ENCODE results near the gene IFIT5. TPM values are rescaled to one million over a fixed set of nuclear protein-coding genes. Genes with fewer than 3 reads are reported as not detected.

The IFIT5 gene
- total RNA-seq, 6 donors from 2014 or later = 6.5 to 30.8 (median 20.6) TPM

GRCh38 chr10:89371079-89371478, 43.3 kb upstream of the IFIT5 start:
- H3K4me1 ChIP-seq = peaks cover 23 to 35% (median 31%) of the 10 kb centered on the region in 4 donors
- H3K9me3 ChIP-seq = no peaks in the 10 kb centered on the region
- H3K27me3 ChIP-seq = no peaks in the 10 kb centered on the region
- TF ChIP-seq POLR2A (IDR thresholded peaks at IDR 0.05) (no peak), POLR2AphosphoS5 (IDR thresholded peaks at IDR 0.05) (no peak), EP300 (IDR thresholded peaks at IDR 0.05) (no peak), CTCF (IDR thresholded peaks at IDR 0.05) (no peak)
- DNase-seq = no peak
- no peak for ATAC-seq (ENCODE audit: low FRiP score in 2 of 2)
- H3K4me3 ChIP-seq = no peak overlapping the region
- no peaks in the 10 kb centered on the region for H3K36me3 ChIP-seq
- H3K27ac ChIP-seq = no peak overlapping the region

DNA sequence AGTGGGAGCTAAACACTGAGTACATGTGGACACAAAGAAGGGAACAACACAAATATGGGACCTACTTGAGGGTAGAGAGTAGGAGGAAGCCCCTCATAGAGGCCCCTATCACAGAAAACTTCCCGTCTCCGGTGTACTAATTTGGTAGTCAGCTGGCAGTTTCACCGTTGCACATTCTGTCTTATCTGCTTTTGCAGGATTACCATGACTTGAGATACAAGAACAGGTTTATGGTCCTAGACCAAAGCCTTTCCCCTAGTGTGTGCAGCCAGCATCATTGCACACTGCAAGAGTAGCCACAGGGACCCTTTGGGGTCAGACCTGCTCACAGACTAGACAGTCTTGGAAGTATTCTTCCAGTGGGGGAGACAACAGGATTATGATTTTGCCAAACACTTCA, 42.4 kb upstream of the IFIT5 start:
- Histone ChIP-seq H3K27ac (no peak overlapping the region), H3K4me1 (peaks cover 23 to 35% (median 31%) of the 10 kb centered on the region in 4 donors), H3K27me3 (no peaks in the 10 kb centered on the region), H3K4me3 (no peak overlapping the region), H3K9me3 (no peaks in the 10 kb centered on the region), H3K36me3 (no peaks in the 10 kb centered on the region)
- WGBS, 2 donors = 83 to 85% methylated on average over 3 of the region's 3 CpGs
- no peak for TF ChIP-seq POLR2A (IDR thresholded peaks at IDR 0.05)
- TF ChIP-seq CTCF (IDR thresholded peaks at IDR 0.05) = no peak
- TF ChIP-seq EP300 (IDR thresholded peaks at IDR 0.05) = no peak
- no peak for TF ChIP-seq POLR2AphosphoS5 (IDR thresholded peaks at IDR 0.05)
- DNase-seq = no peak
- no peak for ATAC-seq (ENCODE audit: low FRiP score in 2 of 2)

- TF ChIP-seq POLR2A (IDR thresholded peaks at IDR 0.05) = peak in 1 of 4 donors; percentile 20
- TF ChIP-seq EP300 (IDR thresholded peaks at IDR 0.05) = peak in 1 of 4 donors; percentile 82
- TF ChIP-seq CTCF (IDR thresholded peaks at IDR 0.05) = peak in 2 of 6 experiments; percentile 6 to 10
- peak; percentile 81 to 88 for TF ChIP-seq POLR2AphosphoS5 (IDR thresholded peaks at IDR 0.05)
- Histone ChIP-seq H3K27ac (peak overlapping the region; percentile 72 to 86 (median 82)), H3K4me3 (no peak overlapping the region)
These were observed 40.3 kb upstream of the IFIT5 start for GRCh38 chr10:89373916-89374711.

DNA sequence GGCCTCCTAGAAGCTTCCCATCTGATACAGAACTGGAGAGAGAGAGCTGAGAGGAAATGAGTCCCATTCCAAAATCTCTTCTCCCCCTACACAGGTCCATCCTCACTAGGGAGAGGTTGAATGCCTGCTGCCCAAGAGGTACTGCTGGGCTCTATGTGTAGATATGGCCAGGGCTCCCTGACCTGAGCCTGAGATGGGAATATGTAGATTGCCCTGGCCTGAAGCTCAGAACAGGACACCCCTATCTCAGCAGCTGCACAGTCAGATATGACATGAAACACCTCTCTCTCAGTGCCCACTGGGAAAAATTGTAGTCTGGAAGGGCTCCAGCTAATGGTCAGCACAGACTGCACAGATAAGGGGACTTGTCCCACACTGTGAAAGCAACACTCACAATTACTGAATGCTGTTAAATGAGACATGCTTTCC, 39.6 kb upstream of the IFIT5 start:
- peak; percentile 7 to 12 for ATAC-seq (ENCODE audit: low FRiP score in 2 of 2)
- H3K36me3 ChIP-seq = no peaks in the 10 kb centered on the region
- peak overlapping the region; percentile 72 to 86 (median 82) for H3K27ac ChIP-seq
- H3K4me3 ChIP-seq = no peak overlapping the region
- DNase-seq = no peak
- H3K27me3 ChIP-seq = no peaks in the 10 kb centered on the region
- TF ChIP-seq POLR2A (IDR thresholded peaks at IDR 0.05) (no peak), CTCF (IDR thresholded peaks at IDR 0.05) (no peak), POLR2AphosphoS5 (IDR thresholded peaks at IDR 0.05) (no peak), EP300 (IDR thresholded peaks at IDR 0.05) (no peak)
- peaks cover 18 to 21% (median 19%) of the 10 kb centered on the region in 4 donors for H3K4me1 ChIP-seq
- H3K9me3 ChIP-seq = no peaks in the 10 kb centered on the region

More at GRCh38 chr10:89373916-89374711, 40.3 kb upstream of the IFIT5 start:
- WGBS, 2 donors = 17 to 22% methylated on average over 3 of the region's 3 CpGs
- H3K4me1 ChIP-seq = peaks cover 20 to 27% (median 22%) of the 10 kb centered on the region in 4 donors
- peak in 1 of 2 donors; percentile 90 for DNase-seq
- ATAC-seq (ENCODE audit: low FRiP score in 2 of 2) = peak; percentile 93 to 94
- no peaks in the 10 kb centered on the region for H3K36me3 ChIP-seq
- H3K27me3 ChIP-seq = no peaks in the 10 kb centered on the region
- no peaks in the 10 kb centered on the region for H3K9me3 ChIP-seq

Data from upper lobe of left lung (tissue), 6 donors.